Dedifferentiated amniotic fluid mesenchymal stem cell (primary cell): ENCODE data around the gene GPS2.

ENCODE experiments used
- DNase-seq: peaks from one replicate; pipeline ENCODE4 v3.0.0-alpha.2; 2016; ENCODE audit errors: extremely low spot score

GPS2 gene

DNA sequence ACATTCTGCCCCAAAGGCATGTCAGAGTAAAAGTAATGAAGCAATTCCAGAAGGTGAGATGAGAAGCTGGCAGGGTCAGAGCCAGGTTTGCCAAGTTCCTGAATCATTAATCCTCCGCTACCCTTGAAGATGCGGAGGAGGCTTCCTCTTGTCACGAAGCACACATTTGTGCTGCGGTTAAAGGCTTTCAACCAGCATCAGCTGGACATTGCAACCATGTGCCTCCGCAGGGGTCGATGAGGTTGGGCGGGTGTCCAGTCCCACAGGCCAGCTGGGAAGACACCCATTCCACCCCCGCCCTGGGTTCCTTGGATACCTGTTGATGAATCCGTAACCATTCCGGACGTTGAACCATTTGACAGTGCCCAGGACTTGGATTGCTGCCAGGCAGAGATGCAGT, 22.0 kb downstream of the GPS2 start:
- DNase-seq: no peak

GRCh38 chr17:7292729-7293128, 22.4 kb downstream of the GPS2 start:
- DNase-seq: no peak

GRCh38 chr17:7292194-7292593, 23.0 kb downstream of the GPS2 start:
- DNase-seq: no peak

GRCh38 chr17:7290685-7291084, 24.5 kb downstream of the GPS2 start:
- DNase-seq: no peak

DNA sequence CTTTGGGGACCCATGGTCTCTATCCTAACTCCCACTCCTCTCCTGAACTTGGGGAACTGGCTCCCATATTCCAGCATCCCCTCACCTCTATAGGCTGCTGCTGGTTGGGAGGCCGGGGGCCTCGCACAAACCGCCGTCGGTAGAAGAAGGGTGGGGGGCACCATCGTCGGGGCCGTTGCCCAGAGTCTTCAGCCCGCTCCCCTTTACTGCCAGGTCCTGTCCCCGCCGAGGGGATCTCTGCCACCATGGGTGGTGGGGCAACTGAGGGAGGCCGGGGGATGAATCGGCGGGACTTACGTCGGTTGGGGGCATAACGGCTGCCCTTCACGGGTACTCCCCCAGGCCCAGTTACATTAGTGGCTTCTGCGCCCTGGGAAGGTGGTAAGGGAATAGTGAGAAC, 25.0 kb downstream of the GPS2 start:
- DNase-seq: no peak

- DNase-seq: no peak
Observed at GRCh38 chr17:7289256-7290032, 25.7 kb downstream of the GPS2 start.

DNA sequence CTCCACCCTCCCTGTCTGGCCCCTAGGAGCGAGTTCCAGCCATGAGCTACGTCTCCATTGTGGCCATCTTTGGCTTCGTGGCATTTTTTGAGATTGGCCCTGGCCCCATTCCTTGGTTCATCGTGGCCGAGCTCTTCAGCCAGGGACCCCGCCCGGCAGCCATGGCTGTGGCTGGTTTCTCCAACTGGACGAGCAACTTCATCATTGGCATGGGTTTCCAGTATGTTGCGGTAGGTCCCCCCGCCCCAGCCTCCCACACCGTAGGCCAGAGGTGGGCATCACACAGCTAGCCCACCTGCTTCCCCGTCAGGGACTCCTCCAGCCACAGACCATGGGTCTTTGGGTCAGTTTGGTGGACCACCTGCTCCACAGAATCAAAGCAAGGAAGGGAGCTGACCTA, 29.5 kb downstream of the GPS2 start:
- DNase-seq: no peak

DNA sequence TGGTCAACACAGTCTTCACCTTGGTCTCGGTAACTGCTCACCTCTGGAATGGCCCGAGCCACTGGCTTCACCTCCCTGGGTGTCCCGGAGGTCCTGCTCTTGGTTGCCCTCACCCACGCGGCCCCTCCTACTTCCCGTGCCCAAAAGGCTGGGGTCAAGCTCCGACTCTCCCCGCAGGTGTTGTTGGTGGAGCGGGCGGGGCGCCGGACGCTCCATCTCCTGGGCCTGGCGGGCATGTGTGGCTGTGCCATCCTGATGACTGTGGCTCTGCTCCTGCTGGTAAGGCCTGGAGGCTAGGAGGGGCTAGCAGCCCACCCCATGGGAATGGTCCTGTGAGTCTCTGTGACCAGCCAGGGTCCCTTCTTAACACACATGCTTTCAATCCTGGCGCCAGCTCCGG, 30.2 kb downstream of the GPS2 start:
- no peak for DNase-seq

- DNase-seq: no peak
Observed at GRCh38 chr17:7283471-7284216, 31.5 kb downstream of the GPS2 start.

- no peak for DNase-seq
Observed at GRCh38 chr17:7282752-7283321, 32.3 kb downstream of the GPS2 start.

DNA sequence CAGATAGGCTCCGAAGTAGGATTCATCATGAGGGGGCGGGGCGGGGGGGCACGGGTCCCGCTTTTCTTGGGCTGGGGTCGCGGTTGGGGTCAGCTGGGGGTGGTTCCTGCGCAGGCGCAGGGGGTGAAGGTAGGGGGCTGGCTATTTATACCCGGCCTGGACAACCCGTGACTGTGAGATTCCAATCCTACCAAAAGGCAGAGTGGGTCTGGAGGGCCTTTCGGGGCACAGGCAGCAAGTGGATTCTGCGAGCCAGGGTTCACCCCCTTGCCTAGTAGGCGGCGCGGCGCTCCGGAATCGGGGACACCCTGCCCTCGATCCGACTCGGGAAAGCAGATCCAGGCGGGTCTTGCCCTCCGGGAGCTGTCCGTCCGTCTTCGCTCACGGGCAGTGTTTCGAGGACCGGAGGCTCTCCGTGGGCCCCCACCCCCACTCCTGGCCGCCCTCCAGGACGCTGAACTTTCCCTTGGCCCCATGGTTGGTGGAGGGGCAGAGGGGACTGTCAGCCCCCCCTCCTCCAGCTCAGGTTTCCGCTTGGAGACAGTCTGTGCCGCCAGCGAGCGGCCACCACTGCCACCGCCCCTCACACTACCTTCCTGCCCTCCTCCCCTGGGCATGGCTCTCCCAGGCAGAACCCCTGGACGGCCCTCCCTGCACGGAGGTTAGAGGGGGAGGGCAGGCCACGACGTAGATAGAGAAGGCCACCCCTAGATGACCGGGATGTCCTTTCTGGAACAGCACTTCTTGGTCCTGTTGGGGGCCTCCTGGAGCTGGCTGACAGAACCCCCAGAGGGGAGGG, 33.0 kb downstream of the GPS2 start:
- no peak for DNase-seq

GRCh38 chr17:7281074-7281952, 33.8 kb downstream of the GPS2 start, which contains the start of gene SLC2A4:
SLC2A4 (plus strand) TSS chr17:7281718; CDS start chr17:7281935, 217 bp downstream.
- DNase-seq: peak; percentile 86

GRCh38 chr17:7280519-7281073, 34.6 kb downstream of the GPS2 start:
- peak; percentile 67 for DNase-seq

- DNase-seq: no peak
Observed at GRCh38 chr17:7279448-7279847, 35.7 kb downstream of the GPS2 start.

GRCh38 chr17:7266784-7267183, 48.4 kb downstream of the GPS2 start:
- no peak for DNase-seq

DNA sequence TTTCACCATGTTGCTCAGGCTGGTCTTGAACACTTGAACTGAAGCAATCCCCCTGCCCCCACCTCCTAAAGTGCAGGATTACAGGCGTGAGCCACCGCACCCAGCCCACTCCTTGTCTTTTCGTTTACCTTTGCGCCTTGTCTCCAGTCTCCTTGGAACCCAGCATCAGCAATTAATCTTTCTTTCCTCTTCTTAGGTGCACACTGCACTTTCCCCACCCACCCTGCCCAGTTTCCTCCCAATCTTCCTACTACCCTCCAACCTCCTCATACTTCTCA, 51.4 kb downstream of the GPS2 start:
- DNase-seq: no peak

DNA sequence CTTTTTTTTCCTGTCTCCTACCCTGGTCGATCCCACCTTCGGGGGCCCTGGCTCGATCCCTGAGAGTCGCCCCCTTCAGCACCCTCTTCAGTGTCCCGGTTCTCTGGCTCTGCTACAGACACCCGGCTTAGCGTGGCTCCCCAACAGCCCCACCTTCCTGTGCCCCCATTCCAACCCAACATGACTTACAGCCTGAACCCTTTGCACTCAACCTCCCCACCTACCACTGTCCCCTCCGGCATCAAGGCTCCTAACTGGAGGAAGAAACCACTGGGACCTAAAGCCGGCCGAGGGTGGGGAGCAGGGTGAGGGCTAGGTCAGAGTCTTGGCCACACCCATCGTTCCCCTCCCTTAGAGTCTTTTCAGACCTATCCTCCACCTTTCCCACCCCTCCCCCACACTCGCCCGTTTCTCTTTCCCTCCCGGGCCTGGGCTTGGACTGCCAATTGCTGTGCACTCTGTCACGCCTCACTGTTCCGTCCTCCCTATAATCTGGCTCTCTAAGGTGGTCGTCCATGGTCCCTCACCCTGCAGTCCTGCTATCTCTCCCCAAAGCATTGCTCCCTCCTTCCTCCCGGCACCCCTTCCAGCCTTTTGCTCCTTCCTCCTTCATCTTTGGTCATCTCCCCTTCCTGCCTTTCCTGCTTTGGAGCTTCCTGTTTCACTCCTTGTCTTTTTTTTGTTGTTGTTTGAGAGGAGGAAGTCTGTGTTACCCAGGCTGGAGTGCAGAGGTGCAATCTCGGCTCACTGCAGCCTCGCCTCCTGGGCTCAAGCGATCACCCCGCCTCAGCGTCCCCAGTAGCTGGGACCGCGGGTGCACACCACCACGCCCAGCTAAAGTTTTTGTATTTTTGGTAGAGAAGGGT, 52.0 kb downstream of the GPS2 start:
- DNase-seq: no peak
